Measurements from ENCODE around the gene SEC23A.

DNA sequence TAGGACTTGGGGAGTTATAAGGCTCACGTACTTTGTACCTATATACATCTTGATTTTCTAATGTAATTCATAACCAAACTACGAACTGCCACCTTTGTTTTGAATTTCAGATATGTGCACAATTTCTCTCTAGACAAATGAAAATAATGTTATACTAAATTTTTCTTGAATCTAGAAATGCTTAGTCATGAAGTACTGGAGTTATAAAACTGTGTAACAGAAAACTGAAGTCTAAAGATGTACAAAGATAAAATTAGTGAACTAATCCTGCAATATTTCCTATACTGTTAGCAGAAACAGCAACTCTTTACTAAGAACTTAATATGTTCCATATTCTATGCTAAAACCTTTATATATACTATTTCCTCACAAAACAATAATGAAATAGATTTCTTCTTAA is 15.5 kb downstream of the SEC23A start:
- TF ChIP-seq, protein P1, sequence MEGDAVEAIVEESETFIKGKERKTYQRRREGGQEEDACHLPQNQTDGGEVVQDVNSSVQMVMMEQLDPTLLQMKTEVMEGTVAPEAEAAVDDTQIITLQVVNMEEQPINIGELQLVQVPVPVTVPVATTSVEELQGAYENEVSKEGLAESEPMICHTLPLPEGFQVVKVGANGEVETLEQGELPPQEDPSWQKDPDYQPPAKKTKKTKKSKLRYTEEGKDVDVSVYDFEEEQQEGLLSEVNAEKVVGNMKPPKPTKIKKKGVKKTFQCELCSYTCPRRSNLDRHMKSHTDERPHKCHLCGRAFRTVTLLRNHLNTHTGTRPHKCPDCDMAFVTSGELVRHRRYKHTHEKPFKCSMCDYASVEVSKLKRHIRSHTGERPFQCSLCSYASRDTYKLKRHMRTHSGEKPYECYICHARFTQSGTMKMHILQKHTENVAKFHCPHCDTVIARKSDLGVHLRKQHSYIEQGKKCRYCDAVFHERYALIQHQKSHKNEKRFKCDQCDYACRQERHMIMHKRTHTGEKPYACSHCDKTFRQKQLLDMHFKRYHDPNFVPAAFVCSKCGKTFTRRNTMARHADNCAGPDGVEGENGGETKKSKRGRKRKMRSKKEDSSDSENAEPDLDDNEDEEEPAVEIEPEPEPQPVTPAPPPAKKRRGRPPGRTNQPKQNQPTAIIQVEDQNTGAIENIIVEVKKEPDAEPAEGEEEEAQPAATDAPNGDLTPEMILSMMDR (IDR thresholded peaks at IDR 0.05), result no peak
- TF ChIP-seq POLR2A (IDR thresholded peaks at IDR 0.05), result no peak
